SK-N-MC (cell line): ENCODE measurements around the gene GPRASP1.
"Not testable (repeated sequence)": the region's sequence is repeated elsewhere in the genome, so short reads cannot be mapped to it uniquely, and the experiment has no call there.

ENCODE experiments used
- EZH2 ChIP-seq: fragments of 200-600 bp; sonication (generic); IDR thresholded peaks from one replicate; pipeline ENCODE4 v1.6.1; 2017; ENCODE audit warnings: antibody characterized with exemption
- FOXP2 ChIP-seq: optimal IDR thresholded peaks from 2 replicates; pipeline ENCODE3; 2011; ENCODE audit warnings: mild to moderate bottlenecking, moderate library complexity; ENCODE audit not compliant: insufficient read depth; ENCODE audit errors: extremely low read length, control extremely low read depth
- POLR2AphosphoS5 ChIP-seq: IDR thresholded peaks from 2 replicates; pipeline ENCODE4 v1.6.1; 2012; ENCODE audit warnings: mild to moderate bottlenecking, low read depth, low read length, borderline replicate concordance

GRCh38 chrX:102677479-102677878 lies 26.2 kb downstream of the GPRASP1 start:
- not testable (repeated sequence) for TF ChIP-seq POLR2AphosphoS5, EZH2, FOXP2
